DOHH2 (cell line): ENCODE data around the gene ATP6V0B.

Experiments
- EZH2phosphoT487 ChIP-seq: fragments of 200-600 bp; sonication (generic); IDR thresholded peaks from 2 replicates; pipeline ENCODE4 v1.6.1; 2017; ENCODE audit warnings: borderline replicate concordance, mild to moderate bottlenecking, antibody characterized with exemption, low read length, moderate library complexity, mixed read lengths
- TF ChIP-seq, protein P1 (sequence below): fragments of 200-600 bp; sonication (generic); IDR thresholded peaks from one replicate; pipeline ENCODE4 v1.5.1; 2014; ENCODE audit warnings: antibody characterized with exemption, mild to moderate bottlenecking, low read depth, low read length; ENCODE audit not compliant: poor library complexity, severe bottlenecking

DNA sequence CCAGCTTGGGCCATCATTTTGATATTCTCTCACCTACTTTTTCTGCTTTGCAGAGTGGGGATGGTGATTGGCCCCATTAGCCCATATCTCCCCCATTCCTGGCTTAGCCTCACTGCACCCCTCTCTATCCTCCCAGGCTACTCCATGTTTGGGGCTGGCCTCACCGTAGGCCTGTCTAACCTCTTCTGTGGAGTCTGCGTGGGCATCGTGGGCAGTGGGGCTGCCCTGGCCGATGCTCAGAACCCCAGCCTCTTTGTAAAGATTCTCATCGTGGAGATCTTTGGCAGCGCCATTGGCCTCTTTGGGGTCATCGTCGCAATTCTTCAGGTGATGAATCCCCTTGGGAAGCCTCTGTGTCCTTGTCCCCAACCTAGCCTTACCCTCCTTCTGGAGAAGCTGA lies 2.1 kb downstream of the ATP6V0B start:
- TF ChIP-seq, protein P1, sequence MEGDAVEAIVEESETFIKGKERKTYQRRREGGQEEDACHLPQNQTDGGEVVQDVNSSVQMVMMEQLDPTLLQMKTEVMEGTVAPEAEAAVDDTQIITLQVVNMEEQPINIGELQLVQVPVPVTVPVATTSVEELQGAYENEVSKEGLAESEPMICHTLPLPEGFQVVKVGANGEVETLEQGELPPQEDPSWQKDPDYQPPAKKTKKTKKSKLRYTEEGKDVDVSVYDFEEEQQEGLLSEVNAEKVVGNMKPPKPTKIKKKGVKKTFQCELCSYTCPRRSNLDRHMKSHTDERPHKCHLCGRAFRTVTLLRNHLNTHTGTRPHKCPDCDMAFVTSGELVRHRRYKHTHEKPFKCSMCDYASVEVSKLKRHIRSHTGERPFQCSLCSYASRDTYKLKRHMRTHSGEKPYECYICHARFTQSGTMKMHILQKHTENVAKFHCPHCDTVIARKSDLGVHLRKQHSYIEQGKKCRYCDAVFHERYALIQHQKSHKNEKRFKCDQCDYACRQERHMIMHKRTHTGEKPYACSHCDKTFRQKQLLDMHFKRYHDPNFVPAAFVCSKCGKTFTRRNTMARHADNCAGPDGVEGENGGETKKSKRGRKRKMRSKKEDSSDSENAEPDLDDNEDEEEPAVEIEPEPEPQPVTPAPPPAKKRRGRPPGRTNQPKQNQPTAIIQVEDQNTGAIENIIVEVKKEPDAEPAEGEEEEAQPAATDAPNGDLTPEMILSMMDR, result no peak
- no peak for TF ChIP-seq EZH2phosphoT487
